ENCODE measurements around the gene RAD51B. TPM values are rescaled to one million over a fixed set of nuclear protein-coding genes. Genes with fewer than 3 reads are reported as not detected.

RAD51B gene
- total RNA-seq, 1 experiment from 2014 or later = 20.0 TPM

DNA sequence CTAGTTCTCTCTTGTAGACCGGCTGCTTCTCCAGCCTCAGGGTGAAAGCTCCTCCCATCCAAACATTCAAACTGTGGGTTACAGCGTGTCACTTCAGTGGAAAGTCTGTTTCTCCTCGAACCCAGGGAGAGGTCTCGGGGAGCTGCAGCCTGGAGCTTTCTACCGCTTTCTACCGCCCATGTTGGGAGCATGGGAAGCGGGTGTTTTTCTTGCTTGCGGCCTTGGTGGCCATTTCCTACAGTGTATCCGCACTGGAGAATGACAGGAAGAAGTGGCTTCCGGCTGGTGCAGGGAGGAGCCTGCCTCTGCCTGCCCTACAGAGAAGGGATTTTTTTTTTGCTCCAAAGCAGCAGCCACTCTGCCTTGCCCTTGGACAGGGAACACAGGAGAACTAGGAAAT lies 952.1 kb downstream of the RAD51B start:
- no peak for DNase-seq (ENCODE audit: low read depth, low spot score)
- POLR2A ChIA-PET = no interaction called here
- Histone ChIP-seq H4K20me1 (ENCODE audit: insufficient read depth) (no peaks in the 10 kb centered on the region), H3K4me3 (replicated peaks in 1 of 2; ENCODE audit: low read depth in 1 of 2, low read length in 2 of 2) (no peak overlapping the region), H3K36me3 (ENCODE audit: control insufficient read depth in 1 of 2, insufficient read depth in 2 of 2, low read length in 2 of 2) (no peaks in the 10 kb centered on the region), H2AFZ (ENCODE audit: low read depth, low read length, poor library complexity, severe bottlenecking) (no peak overlapping the region), H3K4me1 (ENCODE audit: control insufficient read depth in 1 of 2, insufficient read depth in 2 of 2, low read length in 2 of 2) (peaks cover 0 to 4% of the 10 kb centered on the region in 2 experiments; a peak in 1 of 4 replicates), H3K9me2 (ENCODE audit: insufficient read depth) (no peaks in the 10 kb centered on the region), H3K27ac (ENCODE audit: low read depth, low read length) (no peak overlapping the region), H3K79me2 (ENCODE audit: insufficient read depth, low read length) (no peaks in the 10 kb centered on the region), H3K9ac (ENCODE audit: low read length) (no peak overlapping the region), H3K4me2 (ENCODE audit: low read length) (no peak overlapping the region), H3K27me3 (ENCODE audit: insufficient read depth, low read length) (no peaks in the 10 kb centered on the region), H3K9me3 (ENCODE audit: control insufficient read depth in 1 of 2, insufficient read depth in 1 of 2, low read depth in 1 of 2, low read length in 2 of 2) (0 out of 4 replicates have a peak, but pooled peaks cover 0 to 5% of the 10 kb centered on the region in 2 experiments)
- intact Hi-C loops (cut with micrococcal nuclease) = no loop called here
- CTCF ChIA-PET = no interaction called here
- BruUV-seq (replicated peaks) = no TSS peak
- TF ChIP-seq POLR2AphosphoS5 (IDR thresholded peaks at IDR 0.05; ENCODE audit: low read depth, low read length) (no peak), CEBPB (IDR thresholded peaks at IDR 0.05; ENCODE audit: low read depth) (no peak), ELF1 (IDR thresholded peaks at IDR 0.05; ENCODE audit: borderline replicate concordance, low read depth) (no peak), FOSL1 (IDR thresholded peaks at IDR 0.05; ENCODE audit: low read depth) (no peak), CBX3 (IDR thresholded peaks at IDR 0.05; ENCODE audit: low read depth) (no peak), SP1 (IDR thresholded peaks at IDR 0.05; ENCODE audit: low read depth) (no peak), ZFX (IDR thresholded peaks at IDR 0.05) (no peak), EZH2phosphoT487 (IDR thresholded peaks at IDR 0.05; ENCODE audit: borderline replicate concordance) (no peak), JUND (IDR thresholded peaks at IDR 0.05) (no peak), TCF7L2 (IDR thresholded peaks at IDR 0.05; ENCODE audit: borderline replicate concordance, extremely low read depth, insufficient read depth, insufficient read length) (no peak), ZNF274 (IDR thresholded peaks at IDR 0.05; ENCODE audit: low read depth, low read length) (no peak), YY1 (IDR thresholded peaks at IDR 0.05; ENCODE audit: extremely low read depth, insufficient replicate concordance, low read depth, low read length) (no peak), POLR2A (IDR thresholded peaks at IDR 0.05; ENCODE audit: borderline replicate concordance, extremely low read depth, insufficient read depth, insufficient read length) (no peak), SIN3A (IDR thresholded peaks at IDR 0.05; ENCODE audit: low read depth) (no peak), EZH2 (IDR thresholded peaks at IDR 0.05) (no peak), RAD21 (IDR thresholded peaks at IDR 0.05; ENCODE audit: low read depth) (no peak)
- TF ChIP-seq, protein P1, sequence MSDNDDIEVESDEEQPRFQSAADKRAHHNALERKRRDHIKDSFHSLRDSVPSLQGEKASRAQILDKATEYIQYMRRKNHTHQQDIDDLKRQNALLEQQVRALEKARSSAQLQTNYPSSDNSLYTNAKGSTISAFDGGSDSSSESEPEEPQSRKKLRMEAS (IDR thresholded peaks at IDR 0.05) = no peak
- TF ChIP-seq, protein P2, sequence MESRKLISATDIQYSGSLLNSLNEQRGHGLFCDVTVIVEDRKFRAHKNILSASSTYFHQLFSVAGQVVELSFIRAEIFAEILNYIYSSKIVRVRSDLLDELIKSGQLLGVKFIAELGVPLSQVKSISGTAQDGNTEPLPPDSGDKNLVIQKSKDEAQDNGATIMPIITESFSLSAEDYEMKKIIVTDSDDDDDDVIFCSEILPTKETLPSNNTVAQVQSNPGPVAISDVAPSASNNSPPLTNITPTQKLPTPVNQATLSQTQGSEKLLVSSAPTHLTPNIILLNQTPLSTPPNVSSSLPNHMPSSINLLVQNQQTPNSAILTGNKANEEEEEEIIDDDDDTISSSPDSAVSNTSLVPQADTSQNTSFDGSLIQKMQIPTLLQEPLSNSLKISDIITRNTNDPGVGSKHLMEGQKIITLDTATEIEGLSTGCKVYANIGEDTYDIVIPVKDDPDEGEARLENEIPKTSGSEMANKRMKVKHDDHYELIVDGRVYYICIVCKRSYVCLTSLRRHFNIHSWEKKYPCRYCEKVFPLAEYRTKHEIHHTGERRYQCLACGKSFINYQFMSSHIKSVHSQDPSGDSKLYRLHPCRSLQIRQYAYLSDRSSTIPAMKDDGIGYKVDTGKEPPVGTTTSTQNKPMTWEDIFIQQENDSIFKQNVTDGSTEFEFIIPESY (IDR thresholded peaks at IDR 0.05; ENCODE audit: extremely low read depth, insufficient replicate concordance, low read length) = no peak
- TF ChIP-seq, protein P3, sequence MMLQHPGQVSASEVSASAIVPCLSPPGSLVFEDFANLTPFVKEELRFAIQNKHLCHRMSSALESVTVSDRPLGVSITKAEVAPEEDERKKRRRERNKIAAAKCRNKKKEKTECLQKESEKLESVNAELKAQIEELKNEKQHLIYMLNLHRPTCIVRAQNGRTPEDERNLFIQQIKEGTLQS (IDR thresholded peaks at IDR 0.05) = no peak
- TF ChIP-seq, protein P4, sequence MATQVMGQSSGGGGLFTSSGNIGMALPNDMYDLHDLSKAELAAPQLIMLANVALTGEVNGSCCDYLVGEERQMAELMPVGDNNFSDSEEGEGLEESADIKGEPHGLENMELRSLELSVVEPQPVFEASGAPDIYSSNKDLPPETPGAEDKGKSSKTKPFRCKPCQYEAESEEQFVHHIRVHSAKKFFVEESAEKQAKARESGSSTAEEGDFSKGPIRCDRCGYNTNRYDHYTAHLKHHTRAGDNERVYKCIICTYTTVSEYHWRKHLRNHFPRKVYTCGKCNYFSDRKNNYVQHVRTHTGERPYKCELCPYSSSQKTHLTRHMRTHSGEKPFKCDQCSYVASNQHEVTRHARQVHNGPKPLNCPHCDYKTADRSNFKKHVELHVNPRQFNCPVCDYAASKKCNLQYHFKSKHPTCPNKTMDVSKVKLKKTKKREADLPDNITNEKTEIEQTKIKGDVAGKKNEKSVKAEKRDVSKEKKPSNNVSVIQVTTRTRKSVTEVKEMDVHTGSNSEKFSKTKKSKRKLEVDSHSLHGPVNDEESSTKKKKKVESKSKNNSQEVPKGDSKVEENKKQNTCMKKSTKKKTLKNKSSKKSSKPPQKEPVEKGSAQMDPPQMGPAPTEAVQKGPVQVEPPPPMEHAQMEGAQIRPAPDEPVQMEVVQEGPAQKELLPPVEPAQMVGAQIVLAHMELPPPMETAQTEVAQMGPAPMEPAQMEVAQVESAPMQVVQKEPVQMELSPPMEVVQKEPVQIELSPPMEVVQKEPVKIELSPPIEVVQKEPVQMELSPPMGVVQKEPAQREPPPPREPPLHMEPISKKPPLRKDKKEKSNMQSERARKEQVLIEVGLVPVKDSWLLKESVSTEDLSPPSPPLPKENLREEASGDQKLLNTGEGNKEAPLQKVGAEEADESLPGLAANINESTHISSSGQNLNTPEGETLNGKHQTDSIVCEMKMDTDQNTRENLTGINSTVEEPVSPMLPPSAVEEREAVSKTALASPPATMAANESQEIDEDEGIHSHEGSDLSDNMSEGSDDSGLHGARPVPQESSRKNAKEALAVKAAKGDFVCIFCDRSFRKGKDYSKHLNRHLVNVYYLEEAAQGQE (IDR thresholded peaks at IDR 0.05; ENCODE audit: low read depth) = no peak
- no peak for ATAC-seq
- RAD21 ChIA-PET (ENCODE audit: low non-redundant PET in 1 of 2, low total read pairs in 2 of 2, uncharacterized antibody in 2 of 2, unreplicated experiment in 2 of 2) = no interaction called here

Data from HCT116 (cell line).